Measurements from ENCODE around the gene IGDCC3. TPM values are rescaled to one million over a fixed set of nuclear protein-coding genes. Genes with fewer than 3 reads are reported as not detected.

The IGDCC3 gene
- total RNA-seq, 1 donor from 2014 or later: 0.13 TPM

GRCh38 chr15:65298731-65299130 is 79.1 kb downstream of the IGDCC3 start:
- TF ChIP-seq CTCF (IDR thresholded peaks at IDR 0.05; ENCODE audit: insufficient read depth, low read length, poor library complexity, severe bottlenecking): no peak
- no peak for DNase-seq (ENCODE audit: low read depth)
- Histone ChIP-seq H3K36me3 (ENCODE audit: control insufficient read depth, insufficient read depth, low read length) (no peaks in the 10 kb centered on the region), H3K27me3 (ENCODE audit: control insufficient read depth, insufficient read depth, low read length) (no peaks in the 10 kb centered on the region), H3K4me3 (ENCODE audit: low read depth, low read length) (no peak overlapping the region)

- Histone ChIP-seq H3K4me3 (ENCODE audit: low read depth, low read length) (no peak overlapping the region), H3K36me3 (ENCODE audit: control insufficient read depth, insufficient read depth, low read length) (no peaks in the 10 kb centered on the region), H3K27me3 (ENCODE audit: control insufficient read depth, insufficient read depth, low read length) (no peaks in the 10 kb centered on the region)
- TF ChIP-seq CTCF (IDR thresholded peaks at IDR 0.05; ENCODE audit: insufficient read depth, low read length, poor library complexity, severe bottlenecking): no peak
- no peak for DNase-seq (ENCODE audit: low read depth)
These were observed 84.8 kb downstream of the IGDCC3 start for GRCh38 chr15:65292938-65293518.

GRCh38 chr15:65290228-65290627 is 87.6 kb downstream of the IGDCC3 start:
- no peak for TF ChIP-seq CTCF (IDR thresholded peaks at IDR 0.05; ENCODE audit: insufficient read depth, low read length, poor library complexity, severe bottlenecking)
- H3K36me3 ChIP-seq (ENCODE audit: control insufficient read depth, insufficient read depth, low read length): no peaks in the 10 kb centered on the region
- no peak for DNase-seq (ENCODE audit: low read depth)
- no peak overlapping the region for H3K4me3 ChIP-seq (ENCODE audit: low read depth, low read length)
- H3K27me3 ChIP-seq (ENCODE audit: control insufficient read depth, insufficient read depth, low read length): no peaks in the 10 kb centered on the region

- Histone ChIP-seq H3K4me3 (ENCODE audit: low read depth, low read length) (no peak overlapping the region), H3K27me3 (ENCODE audit: control insufficient read depth, insufficient read depth, low read length) (no peaks in the 10 kb centered on the region), H3K36me3 (ENCODE audit: control insufficient read depth, insufficient read depth, low read length) (no peaks in the 10 kb centered on the region)
- TF ChIP-seq CTCF (IDR thresholded peaks at IDR 0.05; ENCODE audit: insufficient read depth, low read length, poor library complexity, severe bottlenecking): no peak
- DNase-seq (ENCODE audit: low read depth): no peak
These were observed 88.4 kb downstream of the IGDCC3 start for GRCh38 chr15:65289261-65289854.

- H3K36me3 ChIP-seq (ENCODE audit: control insufficient read depth, insufficient read depth, low read length): no peaks in the 10 kb centered on the region
- no peaks in the 10 kb centered on the region for H3K27me3 ChIP-seq (ENCODE audit: control insufficient read depth, insufficient read depth, low read length)
- no peak overlapping the region for H3K4me3 ChIP-seq (ENCODE audit: low read depth, low read length)
- TF ChIP-seq CTCF (IDR thresholded peaks at IDR 0.05; ENCODE audit: insufficient read depth, low read length, poor library complexity, severe bottlenecking): no peak
- DNase-seq (ENCODE audit: low read depth): no peak
These were observed 90.3 kb downstream of the IGDCC3 start for GRCh38 chr15:65287520-65287855.
